Mucosa of stomach (tissue), 1 donor: ENCODE results near the gene HSF2BP.
"Not testable (repeated sequence)": the region's sequence is repeated elsewhere in the genome, so short reads cannot be mapped to it uniquely, and the experiment has no call there.

ENCODE experiments used
- H3K27me3 ChIP-seq: one replicate; pipeline ENCODE4 v1.7.0; 2013; ENCODE audit warnings: mild to moderate bottlenecking, low read length; ENCODE audit not compliant: control insufficient read depth, insufficient read depth
- H3K36me3 ChIP-seq: one replicate; pipeline ENCODE4 v1.7.0; 2013; ENCODE audit warnings: low read length; ENCODE audit not compliant: control insufficient read depth, insufficient read depth
- H3K4me1 ChIP-seq: one replicate; pipeline ENCODE4 v1.7.0; 2013; ENCODE audit warnings: mild to moderate bottlenecking, low read length; ENCODE audit not compliant: control insufficient read depth, insufficient read depth
- H3K4me3 ChIP-seq: one replicate; pipeline ENCODE4 v1.7.0; 2013; ENCODE audit warnings: low read length
- H3K9ac ChIP-seq: one replicate; pipeline ENCODE4 v1.7.0; 2013; ENCODE audit warnings: mild to moderate bottlenecking, low read length, moderate library complexity
- H3K9me3 ChIP-seq: one replicate; pipeline ENCODE4 v1.7.0; 2013; ENCODE audit warnings: mild to moderate bottlenecking, low read length, moderate library complexity; ENCODE audit not compliant: control insufficient read depth
- donor health status: Pancreatic carcinoma.

The HSF2BP gene

DNA sequence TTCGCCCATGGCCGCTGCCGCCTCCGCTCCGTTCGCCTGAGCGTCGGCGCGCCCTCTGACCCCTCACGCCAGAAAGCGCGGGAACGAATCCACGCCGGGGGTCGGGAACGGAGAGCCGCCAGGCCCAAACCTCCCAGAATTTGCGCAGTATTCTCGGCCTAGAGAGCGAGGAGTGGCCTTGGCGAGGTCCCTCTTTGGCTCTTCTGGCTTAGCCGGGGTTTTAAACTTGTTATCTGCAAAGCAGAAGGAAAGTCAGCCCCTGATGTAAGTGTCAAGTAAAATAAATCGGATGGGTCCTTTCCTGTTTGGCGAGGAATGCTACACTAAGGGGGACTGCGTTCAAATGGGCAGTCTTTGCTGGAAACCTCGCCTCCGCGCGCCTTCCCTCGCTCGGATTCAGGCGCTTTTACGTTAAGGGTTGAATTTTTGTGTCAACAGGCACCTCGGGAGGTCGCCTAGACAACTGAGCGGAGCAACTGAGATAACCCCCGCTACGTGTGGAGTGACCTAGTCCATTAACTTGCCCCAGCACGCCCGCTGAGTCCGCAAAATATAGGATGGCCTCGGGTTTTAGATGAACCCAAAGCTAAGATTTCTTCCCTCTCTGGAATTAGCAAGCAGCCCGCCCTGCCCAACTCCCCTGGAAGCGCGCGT, 1.1 kb downstream of the HSF2BP start:
- Histone ChIP-seq H3K4me1 (peaks cover 12% of the 10 kb centered on the region), H3K36me3 (no peaks in the 10 kb centered on the region), H3K27me3 (no peaks in the 10 kb centered on the region), H3K9me3 (no peaks in the 10 kb centered on the region), H3K4me3 (no peak overlapping the region), H3K9ac (no peak overlapping the region)

DNA sequence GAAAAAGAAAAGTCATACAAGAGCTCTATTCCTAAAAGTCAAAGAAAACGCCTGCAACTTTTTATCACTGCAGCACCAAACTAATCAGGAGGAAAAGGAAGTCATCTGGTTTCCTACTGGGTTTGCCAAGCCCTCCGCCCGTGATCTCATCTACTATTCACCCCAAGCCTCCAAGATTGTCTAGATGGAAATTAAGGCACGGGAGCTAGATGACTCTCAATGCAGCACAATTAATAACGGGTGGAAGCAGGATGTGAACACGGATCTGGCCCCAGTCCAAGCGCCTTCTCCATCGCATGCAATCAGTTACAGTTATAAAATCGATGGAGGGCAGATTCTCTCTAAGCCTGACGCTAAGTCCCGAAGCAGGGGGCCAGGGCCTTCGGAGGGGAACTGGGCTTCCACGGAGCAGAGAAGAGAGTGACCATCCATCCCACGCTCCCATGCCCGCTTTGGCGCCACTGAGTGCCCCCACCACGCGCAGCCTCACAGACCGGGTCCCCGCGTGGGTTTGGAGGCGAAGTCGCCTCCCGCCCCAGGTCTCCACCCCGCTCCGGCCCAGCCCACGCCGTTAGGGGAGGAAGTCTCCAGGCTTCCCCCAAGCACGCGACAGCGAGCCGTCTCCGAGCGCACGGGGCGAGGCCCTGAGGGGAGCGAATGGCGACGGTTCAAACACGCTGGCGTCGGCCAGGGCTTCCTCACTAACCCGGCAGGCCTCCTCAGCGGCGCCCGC, 1.8 kb downstream of the HSF2BP start:
- H3K27me3 ChIP-seq = no peaks in the 10 kb centered on the region
- H3K4me3 ChIP-seq = no peak overlapping the region
- H3K36me3 ChIP-seq = no peaks in the 10 kb centered on the region
- H3K9me3 ChIP-seq = no peaks in the 10 kb centered on the region
- peaks cover 12% of the 10 kb centered on the region for H3K4me1 ChIP-seq
- no peak overlapping the region for H3K9ac ChIP-seq

DNA sequence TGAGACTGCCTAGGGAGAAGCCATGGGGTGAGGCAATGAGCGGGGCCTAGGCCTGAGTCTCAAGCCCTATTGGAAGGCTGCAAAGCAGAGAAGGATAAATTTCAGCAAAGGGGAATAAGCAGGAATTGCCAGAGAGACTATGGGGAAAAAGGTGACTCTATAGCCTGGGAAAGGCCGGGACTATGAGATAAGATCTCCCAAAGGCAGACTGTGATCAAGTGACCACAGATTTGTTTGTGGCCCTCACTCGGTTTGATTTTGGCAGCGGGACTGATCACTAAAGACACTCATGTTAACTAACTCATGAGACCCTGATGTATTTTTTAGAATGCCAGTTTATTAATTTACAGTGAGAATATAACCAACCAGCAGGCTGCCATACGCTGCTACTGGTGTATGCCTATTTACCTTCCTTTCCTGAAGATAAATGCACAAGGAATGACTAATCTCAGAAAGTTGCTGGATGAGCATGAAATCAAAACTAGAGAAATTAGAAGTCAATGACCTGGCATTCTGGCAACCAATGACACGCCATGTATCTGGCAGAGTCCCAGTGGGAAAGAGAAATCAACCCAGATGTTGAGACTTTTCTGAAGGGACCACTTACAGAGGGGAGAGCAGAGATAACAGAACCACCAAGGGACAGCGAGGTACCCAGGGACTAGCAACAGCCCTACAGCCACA, 4.3 kb downstream of the HSF2BP start:
- H3K27me3 ChIP-seq = no peaks in the 10 kb centered on the region
- no peak overlapping the region for H3K4me3 ChIP-seq
- peaks cover 5% of the 10 kb centered on the region for H3K4me1 ChIP-seq
- no peaks in the 10 kb centered on the region for H3K9me3 ChIP-seq
- no peak overlapping the region for H3K9ac ChIP-seq
- no peaks in the 10 kb centered on the region for H3K36me3 ChIP-seq

DNA sequence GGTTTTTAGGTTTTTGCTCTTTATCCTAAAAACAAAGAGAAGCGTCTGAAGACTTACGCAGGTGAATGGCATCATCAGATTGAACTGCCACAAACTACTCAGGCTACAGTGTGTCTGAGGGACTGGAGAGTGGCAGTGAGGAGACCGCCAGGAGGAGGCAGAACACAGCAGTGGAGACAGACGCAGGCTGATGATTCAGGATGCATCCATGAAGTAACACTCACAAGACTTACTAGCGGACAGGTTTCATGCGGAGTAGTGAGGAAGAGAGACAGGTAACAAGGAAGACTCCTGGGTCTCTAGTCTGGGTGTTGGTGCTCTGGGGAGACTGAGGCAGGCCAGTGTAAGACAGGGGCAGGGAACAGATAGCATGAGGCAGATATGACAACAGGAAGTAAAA, 5.7 kb downstream of the HSF2BP start:
- no peak overlapping the region for H3K9ac ChIP-seq
- H3K4me1 ChIP-seq = no peaks in the 10 kb centered on the region
- H3K27me3 ChIP-seq = no peaks in the 10 kb centered on the region
- H3K36me3 ChIP-seq = no peaks in the 10 kb centered on the region
- H3K9me3 ChIP-seq = no peaks in the 10 kb centered on the region
- no peak overlapping the region for H3K4me3 ChIP-seq

DNA sequence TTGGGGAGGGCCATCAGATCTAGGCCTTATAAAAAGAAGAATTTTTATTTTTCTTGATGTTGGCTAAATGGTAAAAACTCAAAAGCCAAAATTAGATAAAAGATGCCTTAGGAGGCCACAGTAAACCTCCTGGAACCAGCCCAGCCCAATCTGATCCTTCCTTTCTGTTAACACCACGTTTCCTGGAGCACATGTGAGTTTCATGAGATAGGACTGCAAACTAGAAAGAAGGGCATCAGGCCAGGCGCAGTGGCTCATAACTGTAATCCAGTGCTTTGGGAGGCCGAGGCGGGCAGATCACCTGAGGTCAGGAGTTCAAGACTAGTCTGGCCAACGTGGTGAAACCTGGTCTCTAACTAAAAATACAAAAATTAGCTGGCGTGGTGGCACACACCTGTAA, 6.7 kb downstream of the HSF2BP start:
- no peaks in the 10 kb centered on the region for H3K27me3 ChIP-seq

DNA sequence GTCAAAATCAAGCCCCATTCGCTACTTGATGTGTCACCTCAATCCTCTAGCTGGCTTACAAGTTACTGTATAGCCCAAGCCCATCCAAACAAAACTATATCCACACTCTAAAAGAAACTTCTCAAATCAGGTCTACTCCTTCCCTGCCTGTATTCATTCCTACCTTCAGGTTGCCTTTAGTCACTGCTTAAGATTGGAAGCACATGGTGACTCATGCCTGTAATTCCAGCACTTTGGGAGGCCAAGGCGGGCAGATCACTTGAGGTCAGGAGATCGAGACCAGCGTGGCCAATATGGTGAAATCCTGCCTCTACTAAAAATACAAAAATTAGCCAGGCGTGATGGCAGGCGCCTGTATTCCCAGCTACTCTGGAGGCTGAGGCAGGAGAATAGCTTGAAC, 7.4 kb downstream of the HSF2BP start:
- H3K4me1 ChIP-seq, H3K9me3 ChIP-seq, H3K36me3 ChIP-seq, H3K27me3 ChIP-seq, H3K4me3 ChIP-seq, H3K9ac ChIP-seq: not testable (repeated sequence)

More for the DNA sequence above, 6.7 kb downstream of the HSF2BP start:
- H3K4me1 ChIP-seq = no peaks in the 10 kb centered on the region
- H3K36me3 ChIP-seq = no peaks in the 10 kb centered on the region
- no peak overlapping the region for H3K9ac ChIP-seq
- H3K9me3 ChIP-seq = no peaks in the 10 kb centered on the region
- no peak overlapping the region for H3K4me3 ChIP-seq

DNA sequence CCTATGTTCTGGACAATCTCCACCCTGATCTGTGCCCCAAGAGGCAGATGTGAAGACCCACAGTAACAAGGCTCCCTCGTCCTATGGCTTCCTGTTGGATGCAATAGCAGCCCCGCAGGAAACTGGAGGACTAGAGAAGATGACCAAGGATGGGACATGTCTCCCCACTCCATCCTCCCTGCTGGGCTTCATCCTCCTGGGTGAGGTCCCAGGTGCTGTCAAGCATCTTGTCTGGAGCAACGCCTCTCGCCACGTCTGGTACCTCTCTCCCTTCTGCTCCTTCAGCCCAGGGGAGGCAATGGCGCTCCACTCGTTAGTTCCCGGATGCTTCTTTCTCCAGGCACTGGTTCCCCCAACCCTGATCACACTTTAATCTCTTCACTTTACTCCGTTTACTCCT, 11.1 kb downstream of the HSF2BP start:
- Histone ChIP-seq H3K4me1 (peaks cover 14% of the 10 kb centered on the region), H3K9me3 (no peaks in the 10 kb centered on the region), H3K9ac (no peak overlapping the region), H3K36me3 (no peaks in the 10 kb centered on the region), H3K27me3 (no peaks in the 10 kb centered on the region), H3K4me3 (no peak overlapping the region)

DNA sequence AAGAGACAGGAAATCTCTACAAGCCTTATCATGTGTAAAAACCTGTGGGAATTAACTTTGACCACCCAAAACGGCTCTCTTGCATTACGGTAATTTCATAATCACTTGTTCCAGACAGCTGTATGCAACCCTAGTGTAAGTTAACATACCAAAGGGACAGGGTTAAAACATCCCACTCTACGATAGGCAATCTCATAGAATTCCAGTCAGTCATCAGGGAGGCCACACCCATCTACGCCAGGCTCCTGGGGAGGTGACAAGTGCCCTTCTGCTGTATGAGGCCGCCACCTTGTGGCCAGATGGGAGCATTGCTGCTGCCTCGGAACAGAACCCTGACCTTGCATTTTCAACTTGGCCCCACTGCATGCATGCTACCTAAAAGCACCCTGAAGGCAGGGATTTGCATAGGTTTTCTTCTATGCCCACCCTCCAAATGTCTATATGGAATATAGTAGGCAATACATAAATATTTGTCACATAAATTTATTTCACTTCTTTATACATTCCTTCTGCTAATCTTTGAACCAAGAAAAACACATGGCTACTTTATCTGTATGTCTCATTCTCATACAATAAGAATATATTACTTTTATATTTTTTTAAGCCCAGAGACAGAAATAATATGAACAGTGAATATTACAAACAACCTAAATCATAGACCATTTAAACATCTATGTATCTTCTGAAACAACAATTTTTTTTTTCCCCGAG, 12.6 kb downstream of the HSF2BP start:
- Histone ChIP-seq H3K36me3 (no peaks in the 10 kb centered on the region), H3K9ac (no peak overlapping the region), H3K4me3 (no peak overlapping the region), H3K9me3 (no peaks in the 10 kb centered on the region), H3K27me3 (no peaks in the 10 kb centered on the region), H3K4me1 (peaks cover 14% of the 10 kb centered on the region)

DNA sequence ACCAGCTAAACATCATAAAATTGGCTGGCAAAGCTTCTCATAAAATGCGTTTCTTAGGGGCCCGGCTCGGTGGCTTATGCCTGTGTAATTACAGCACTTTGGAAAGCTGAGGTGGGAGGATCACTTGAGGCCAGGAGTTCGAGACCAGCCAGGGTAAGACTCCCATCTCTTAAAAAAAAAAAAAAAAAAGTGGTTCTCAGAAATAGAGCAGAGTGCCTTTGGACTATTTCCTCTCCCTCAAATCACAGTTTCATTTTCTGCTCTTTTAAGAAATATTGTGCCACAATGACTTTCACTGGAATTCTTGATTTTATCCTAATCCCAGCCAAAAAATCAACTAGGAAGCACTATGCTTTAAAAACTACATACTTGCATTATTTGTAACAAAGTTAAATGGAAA, 13.3 kb downstream of the HSF2BP start:
- Histone ChIP-seq H3K36me3 (no peaks in the 10 kb centered on the region), H3K9me3 (no peaks in the 10 kb centered on the region), H3K4me3 (no peak overlapping the region), H3K9ac (no peak overlapping the region), H3K27me3 (no peaks in the 10 kb centered on the region), H3K4me1 (peaks cover 19% of the 10 kb centered on the region)

DNA sequence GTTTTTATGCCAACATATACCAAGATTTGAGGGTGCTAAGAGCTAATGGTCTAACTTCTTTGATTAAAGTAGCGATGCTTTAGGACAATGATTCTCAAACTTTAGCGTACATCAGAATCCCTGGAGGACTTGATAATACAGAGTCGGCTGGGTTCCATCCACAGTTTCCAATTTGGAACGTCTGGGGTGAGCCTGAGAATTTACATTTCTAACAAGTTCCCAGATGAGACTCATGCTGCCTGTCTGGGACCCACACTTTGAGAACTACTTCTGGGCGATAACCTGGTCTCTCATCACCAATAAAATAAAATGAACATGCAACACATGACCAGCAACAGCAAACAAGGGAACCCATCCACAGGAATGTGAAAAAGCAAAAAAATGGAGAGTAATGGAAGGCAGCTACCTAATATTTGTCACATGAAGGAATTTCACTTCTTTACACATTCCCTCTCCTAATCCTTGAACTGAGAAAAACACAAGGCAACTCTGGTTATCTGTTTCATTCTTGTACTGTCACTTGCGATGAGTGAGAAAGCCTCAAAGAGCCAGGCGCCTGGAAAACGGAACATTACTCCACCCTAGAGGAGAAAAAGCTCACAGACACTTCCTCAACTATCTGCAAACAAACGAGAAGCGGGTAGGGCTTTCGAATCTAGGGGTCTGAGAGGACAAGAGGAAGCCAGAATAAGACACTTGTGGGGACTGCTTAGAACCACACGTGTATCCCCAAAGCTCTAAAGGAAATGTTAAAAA, 14.0 kb downstream of the HSF2BP start:
- H3K9me3 ChIP-seq = no peaks in the 10 kb centered on the region
- H3K4me1 ChIP-seq = peaks cover 21% of the 10 kb centered on the region
- no peaks in the 10 kb centered on the region for H3K36me3 ChIP-seq
- no peak overlapping the region for H3K9ac ChIP-seq
- H3K4me3 ChIP-seq = no peak overlapping the region
- H3K27me3 ChIP-seq = no peaks in the 10 kb centered on the region

DNA sequence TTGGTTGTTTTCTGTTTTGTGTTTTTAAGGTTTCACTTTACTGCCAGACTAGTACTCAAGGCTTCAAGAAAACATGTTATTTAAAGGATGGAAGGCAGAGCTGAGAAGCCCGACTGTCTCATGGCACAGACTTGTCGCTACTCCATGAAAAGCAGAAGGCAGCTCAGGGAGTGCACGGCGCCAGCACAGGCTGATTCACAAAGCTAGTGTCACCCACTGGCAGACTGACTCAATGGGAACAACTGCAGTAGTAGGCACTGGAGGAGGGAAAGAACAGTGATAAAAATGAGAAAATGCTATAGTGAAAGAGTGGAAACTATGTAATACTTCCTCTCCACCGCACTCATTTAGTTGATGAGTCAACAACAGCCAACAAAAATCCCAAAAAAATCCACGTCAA, 14.7 kb downstream of the HSF2BP start:
- no peaks in the 10 kb centered on the region for H3K9me3 ChIP-seq
- no peaks in the 10 kb centered on the region for H3K27me3 ChIP-seq
- H3K9ac ChIP-seq = no peak overlapping the region
- H3K4me1 ChIP-seq = peaks cover 27% of the 10 kb centered on the region
- no peaks in the 10 kb centered on the region for H3K36me3 ChIP-seq
- no peak overlapping the region for H3K4me3 ChIP-seq
